GM19463 (cell line): Measurements from ENCODE around the gene OR2J3.
"Not testable (repeated sequence)": the region's sequence is repeated elsewhere in the genome, so short reads cannot be mapped to it uniquely, and the experiment has no call there.

Source experiments
- ATAC-seq: cut with Tn5 transposase; IDR thresholded peaks from one replicate; pipeline ENCODE4 v1.9.1; 2021; ENCODE audit warnings: mild to moderate bottlenecking, moderate library complexity; ENCODE audit not compliant: unreplicated experiment

OR2J3 gene

DNA sequence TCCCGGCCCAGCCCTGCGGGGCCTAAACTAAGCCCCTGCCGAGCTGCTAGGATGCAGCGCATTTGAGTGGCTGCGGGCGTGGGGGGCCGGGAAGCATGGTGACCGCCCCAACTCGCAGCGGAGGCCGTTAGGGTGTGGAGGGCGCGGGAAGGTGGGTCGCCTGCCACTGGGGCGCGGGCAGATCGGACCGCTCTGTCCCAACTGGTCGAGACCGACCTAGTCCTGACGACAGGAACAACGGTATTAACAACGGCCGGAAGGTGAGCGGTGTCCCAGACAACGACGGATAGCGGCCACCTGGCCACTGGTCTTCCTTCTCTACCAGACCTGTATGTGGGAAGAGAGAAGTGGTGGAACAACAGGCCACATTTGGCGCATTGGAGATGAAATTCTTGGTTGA, 52.1 kb downstream of the OR2J3 start:
- ATAC-seq: not testable (repeated sequence)
